Kidney epithelial cell (primary cell): ENCODE results near the gene DISC1. TPM values are rescaled to one million over a fixed set of nuclear protein-coding genes. Genes with fewer than 3 reads are reported as not detected.

ENCODE experiments used
- DNase-seq: peaks from one replicate; pipeline ENCODE4 v3.0.0-alpha.2; 2010; ENCODE audit warnings: low read depth
- H3K27me3 ChIP-seq: 2 replicates; pipeline ENCODE4 v1.6.0; 2011; ENCODE audit warnings: low read length; ENCODE audit not compliant: control insufficient read depth, insufficient read depth
- H3K36me3 ChIP-seq: 2 replicates; pipeline ENCODE4 v1.5.1; 2011; ENCODE audit warnings: low read length; ENCODE audit not compliant: control insufficient read depth, insufficient read depth
- H3K4me3 ChIP-seq: 2 replicates; pipeline ENCODE4 v1.5.1; 2011; ENCODE audit warnings: low read depth, mild to moderate bottlenecking, control low read depth, low read length
- total RNA-seq: library from RNA; depleted of rRNA; stranded (reverse); fragments of >200 nt; gene quantifications from 2 replicates; pipeline ENCODE4 v1.2.3, GENCODE V29; 2015
- TF ChIP-seq, protein P1 (sequence below): IDR thresholded peaks from 2 replicates; pipeline ENCODE4 v1.5.1; 2011; ENCODE audit warnings: mild to moderate bottlenecking, moderate library complexity, low read length, control low read depth, inconsistent platforms; ENCODE audit not compliant: insufficient read depth, poor library complexity, severe bottlenecking

The DISC1 gene
- total RNA-seq, 1 donor from 2014 or later = 5.8 TPM

DNA sequence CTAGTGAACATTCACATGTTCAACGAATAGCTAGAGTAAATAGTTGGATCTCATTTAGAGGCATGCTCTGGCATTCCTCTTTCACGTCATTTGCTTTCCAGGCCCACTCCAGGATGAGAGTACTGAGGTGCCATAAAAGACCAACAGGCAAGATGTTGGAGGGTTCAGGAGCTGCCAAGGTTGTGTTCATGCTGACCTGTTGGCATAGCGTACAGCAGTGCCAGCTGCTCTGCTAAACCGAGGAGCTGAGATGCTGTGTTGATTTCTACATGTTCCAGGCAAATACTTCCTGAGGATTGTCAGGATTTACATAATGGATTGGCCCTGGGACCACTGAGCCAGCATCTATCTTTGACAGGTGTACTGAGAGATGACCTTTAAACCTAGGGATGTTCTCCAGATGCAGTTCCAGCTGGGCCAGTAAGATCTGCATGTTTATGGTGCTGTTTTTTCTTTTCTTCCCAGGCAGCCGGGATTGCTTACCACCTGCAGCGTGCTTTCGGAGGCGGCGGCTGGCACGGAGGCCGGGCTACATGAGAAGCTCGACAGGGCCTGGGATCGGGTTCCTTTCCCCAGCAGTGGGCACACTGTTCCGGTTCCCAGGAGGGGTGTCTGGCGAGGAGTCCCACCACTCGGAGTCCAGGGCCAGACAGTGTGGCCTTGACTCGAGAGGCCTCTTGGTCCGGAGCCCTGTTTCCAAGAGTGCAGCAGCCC lies 66.9 kb downstream of the DISC1 start:
- no peak overlapping the region for H3K4me3 ChIP-seq
- TF ChIP-seq, protein P1, sequence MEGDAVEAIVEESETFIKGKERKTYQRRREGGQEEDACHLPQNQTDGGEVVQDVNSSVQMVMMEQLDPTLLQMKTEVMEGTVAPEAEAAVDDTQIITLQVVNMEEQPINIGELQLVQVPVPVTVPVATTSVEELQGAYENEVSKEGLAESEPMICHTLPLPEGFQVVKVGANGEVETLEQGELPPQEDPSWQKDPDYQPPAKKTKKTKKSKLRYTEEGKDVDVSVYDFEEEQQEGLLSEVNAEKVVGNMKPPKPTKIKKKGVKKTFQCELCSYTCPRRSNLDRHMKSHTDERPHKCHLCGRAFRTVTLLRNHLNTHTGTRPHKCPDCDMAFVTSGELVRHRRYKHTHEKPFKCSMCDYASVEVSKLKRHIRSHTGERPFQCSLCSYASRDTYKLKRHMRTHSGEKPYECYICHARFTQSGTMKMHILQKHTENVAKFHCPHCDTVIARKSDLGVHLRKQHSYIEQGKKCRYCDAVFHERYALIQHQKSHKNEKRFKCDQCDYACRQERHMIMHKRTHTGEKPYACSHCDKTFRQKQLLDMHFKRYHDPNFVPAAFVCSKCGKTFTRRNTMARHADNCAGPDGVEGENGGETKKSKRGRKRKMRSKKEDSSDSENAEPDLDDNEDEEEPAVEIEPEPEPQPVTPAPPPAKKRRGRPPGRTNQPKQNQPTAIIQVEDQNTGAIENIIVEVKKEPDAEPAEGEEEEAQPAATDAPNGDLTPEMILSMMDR = no peak
- no peaks in the 10 kb centered on the region for H3K36me3 ChIP-seq
- DNase-seq = no peak
- H3K27me3 ChIP-seq = no peaks in the 10 kb centered on the region

DNA sequence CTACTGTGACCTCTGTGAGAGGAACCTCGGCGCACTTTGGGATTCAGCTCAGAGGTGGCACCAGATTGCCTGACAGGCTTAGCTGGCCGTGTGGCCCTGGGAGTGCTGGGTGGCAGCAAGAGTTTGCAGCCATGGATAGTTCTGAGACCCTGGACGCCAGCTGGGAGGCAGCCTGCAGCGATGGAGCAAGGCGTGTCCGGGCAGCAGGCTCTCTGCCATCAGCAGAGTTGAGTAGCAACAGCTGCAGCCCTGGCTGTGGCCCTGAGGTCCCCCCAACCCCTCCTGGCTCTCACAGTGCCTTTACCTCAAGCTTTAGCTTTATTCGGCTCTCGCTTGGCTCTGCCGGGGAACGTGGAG lies 67.5 kb downstream of the DISC1 start:
- H3K27me3 ChIP-seq = no peaks in the 10 kb centered on the region
- no peak overlapping the region for H3K4me3 ChIP-seq
- H3K36me3 ChIP-seq = no peaks in the 10 kb centered on the region
- DNase-seq = no peak
- TF ChIP-seq, protein P1 = no peak

DNA sequence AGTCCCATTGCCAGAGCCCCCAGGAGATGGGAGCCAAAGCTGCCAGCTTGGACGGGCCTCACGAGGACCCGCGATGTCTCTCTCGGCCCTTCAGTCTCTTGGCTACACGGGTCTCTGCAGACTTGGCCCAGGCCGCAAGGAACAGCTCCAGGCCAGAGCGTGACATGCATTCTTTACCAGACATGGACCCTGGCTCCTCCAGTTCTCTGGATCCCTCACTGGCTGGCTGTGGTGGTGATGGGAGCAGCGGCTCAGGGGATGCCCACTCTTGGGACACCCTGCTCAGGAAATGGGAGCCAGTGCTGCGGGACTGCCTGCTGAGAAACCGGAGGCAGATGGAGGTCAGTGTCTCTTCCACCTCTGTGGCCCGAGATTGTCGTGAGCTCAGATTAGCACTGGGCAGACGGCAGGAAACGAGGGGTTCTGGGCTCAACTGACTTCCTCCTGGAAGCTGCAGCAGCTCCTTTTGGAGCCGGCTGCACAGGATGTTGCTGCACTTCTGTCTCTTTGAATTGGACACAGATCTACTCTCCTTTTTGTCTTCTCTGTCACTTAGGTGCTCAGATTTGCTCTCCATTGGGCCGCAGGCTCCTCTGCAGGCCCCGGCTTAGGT lies 68.0 kb downstream of the DISC1 start:
- H3K27me3 ChIP-seq = no peaks in the 10 kb centered on the region
- DNase-seq = no peak
- H3K4me3 ChIP-seq = no peak overlapping the region
- no peaks in the 10 kb centered on the region for H3K36me3 ChIP-seq
- TF ChIP-seq, protein P1 = no peak

DNA sequence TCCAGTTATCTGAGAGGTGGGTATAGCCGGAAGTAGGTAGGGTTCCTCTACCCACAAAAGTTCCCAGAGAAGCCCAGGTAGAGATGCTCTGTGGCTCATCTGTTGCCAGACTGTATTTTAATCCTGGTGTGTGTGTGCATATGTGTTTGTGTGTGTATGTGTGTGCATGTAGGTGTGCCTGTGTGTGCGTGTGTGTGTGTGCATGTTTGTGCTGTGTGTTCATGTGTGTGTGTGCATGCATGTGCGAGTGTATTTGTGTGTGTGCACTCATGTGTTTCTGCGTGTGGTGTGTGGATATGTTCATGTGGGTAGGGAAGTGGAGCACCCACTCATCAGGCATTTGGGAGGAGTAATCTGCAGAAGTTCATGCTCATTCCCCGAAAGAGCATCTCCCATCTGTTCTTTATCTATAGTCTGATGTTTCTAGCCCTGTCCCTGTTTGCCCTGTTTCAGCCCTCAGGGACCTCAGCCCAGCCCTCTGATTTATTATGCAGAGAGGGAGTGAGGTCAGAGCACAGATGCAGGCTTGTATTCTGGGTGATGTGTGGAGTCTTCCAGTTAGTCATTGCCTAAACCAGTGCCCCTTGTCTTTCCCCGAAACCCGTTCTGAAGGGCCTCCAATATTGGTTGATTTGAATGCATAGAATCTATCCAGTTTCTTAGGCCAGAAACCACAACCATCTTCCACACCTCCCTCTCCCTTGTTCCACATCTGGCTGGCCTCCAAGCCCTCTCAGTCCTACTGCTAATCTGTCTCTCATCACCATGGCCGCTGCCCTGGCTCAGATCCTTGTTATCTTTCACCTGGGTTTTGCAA lies 69.1 kb downstream of the DISC1 start:
- no peak for DNase-seq
- H3K36me3 ChIP-seq = no peaks in the 10 kb centered on the region
- TF ChIP-seq, protein P1 = no peak
- no peaks in the 10 kb centered on the region for H3K27me3 ChIP-seq
- no peak overlapping the region for H3K4me3 ChIP-seq

DNA sequence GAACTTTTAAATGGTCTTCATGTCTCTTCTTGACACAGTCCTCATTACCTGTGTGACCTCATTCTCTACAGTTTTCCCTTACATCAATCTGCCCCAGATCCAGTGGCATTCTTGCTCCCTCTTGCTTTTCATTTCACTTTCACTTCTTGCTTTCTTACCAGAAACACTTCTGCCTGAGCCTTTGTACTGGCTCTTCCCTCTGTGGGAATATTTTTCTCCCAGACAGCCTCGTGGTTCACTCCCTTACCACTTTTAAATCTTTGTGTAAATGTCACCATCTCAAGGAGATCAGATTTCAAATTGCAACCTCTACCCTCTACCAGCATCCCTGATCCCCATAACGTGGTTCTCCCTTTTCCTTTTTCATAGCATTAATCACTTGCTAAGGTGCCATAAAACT lies 73.2 kb downstream of the DISC1 start:
- H3K4me3 ChIP-seq = no peak overlapping the region
- H3K36me3 ChIP-seq = no peaks in the 10 kb centered on the region
- no peaks in the 10 kb centered on the region for H3K27me3 ChIP-seq
- TF ChIP-seq, protein P1 = no peak
- no peak for DNase-seq
